PC-9 (cell line): ENCODE measurements around the gene SLC18A2.

Source experiments
- EZH2 ChIP-seq: fragments of 200-600 bp; sonication (generic); IDR thresholded peaks from 2 replicates; pipeline ENCODE4 v1.8.0; 2017; ENCODE audit warnings: antibody characterized with exemption, low read depth
- TF ChIP-seq, protein P1 (sequence below): fragments of 200-600 bp; sonication (generic); conservative IDR thresholded peaks from 2 replicates; pipeline ENCODE4 v1.6.1; 2017; ENCODE audit warnings: mixed run types, antibody characterized with exemption, mild to moderate bottlenecking, moderate library complexity

DNA sequence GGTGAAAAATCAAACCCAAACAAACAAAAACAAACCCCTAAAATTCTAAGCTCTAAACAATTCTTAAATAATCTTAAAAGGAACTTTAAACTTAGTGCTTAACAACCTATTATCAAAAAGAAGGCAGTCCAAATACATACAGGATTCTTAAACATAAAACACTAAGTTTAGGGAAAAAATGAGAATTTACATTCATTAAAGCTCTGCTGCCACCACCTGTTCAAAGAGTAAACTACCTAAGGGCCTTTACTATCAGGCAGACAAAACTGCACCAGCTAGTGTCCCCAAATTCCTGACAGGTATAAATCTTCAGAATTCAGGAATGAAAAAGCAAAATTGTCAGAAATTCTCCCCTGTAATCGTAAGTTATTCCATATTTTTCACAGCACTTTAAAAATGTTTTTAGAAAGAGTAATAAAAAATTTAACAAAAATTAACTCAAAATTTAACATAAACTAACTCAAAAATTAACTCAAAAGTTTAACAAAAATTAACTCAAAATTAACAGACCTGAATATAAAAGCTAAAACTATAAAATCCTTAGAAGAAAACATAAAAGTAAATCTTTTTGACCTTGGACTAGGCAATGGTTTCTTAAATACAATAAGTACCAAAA, 79.2 kb downstream of the SLC18A2 start:
- no peak for TF ChIP-seq EZH2
- TF ChIP-seq, protein P1, sequence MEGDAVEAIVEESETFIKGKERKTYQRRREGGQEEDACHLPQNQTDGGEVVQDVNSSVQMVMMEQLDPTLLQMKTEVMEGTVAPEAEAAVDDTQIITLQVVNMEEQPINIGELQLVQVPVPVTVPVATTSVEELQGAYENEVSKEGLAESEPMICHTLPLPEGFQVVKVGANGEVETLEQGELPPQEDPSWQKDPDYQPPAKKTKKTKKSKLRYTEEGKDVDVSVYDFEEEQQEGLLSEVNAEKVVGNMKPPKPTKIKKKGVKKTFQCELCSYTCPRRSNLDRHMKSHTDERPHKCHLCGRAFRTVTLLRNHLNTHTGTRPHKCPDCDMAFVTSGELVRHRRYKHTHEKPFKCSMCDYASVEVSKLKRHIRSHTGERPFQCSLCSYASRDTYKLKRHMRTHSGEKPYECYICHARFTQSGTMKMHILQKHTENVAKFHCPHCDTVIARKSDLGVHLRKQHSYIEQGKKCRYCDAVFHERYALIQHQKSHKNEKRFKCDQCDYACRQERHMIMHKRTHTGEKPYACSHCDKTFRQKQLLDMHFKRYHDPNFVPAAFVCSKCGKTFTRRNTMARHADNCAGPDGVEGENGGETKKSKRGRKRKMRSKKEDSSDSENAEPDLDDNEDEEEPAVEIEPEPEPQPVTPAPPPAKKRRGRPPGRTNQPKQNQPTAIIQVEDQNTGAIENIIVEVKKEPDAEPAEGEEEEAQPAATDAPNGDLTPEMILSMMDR, result peak; percentile 70
